PFSK-1 (cell line): Measurements from ENCODE around the gene ATP6V1G3.

Experiments
- POLR2AphosphoS5 ChIP-seq: IDR thresholded peaks from 2 replicates; pipeline ENCODE4 v1.6.1; 2012; ENCODE audit warnings: low read depth, mild to moderate bottlenecking, control low read depth, low read length, moderate library complexity
- SIN3A ChIP-seq: IDR thresholded peaks from 2 replicates; pipeline ENCODE4 v1.6.1; 2012; ENCODE audit warnings: mild to moderate bottlenecking, low read length, moderate library complexity, borderline replicate concordance; ENCODE audit not compliant: insufficient read depth
- TAF1 ChIP-seq: IDR thresholded peaks from 2 replicates; pipeline ENCODE4 v1.6.1; 2012; ENCODE audit warnings: low read length, control low read depth, borderline replicate concordance; ENCODE audit not compliant: insufficient read depth

GRCh38 chr1:198575292-198575691, 34.8 kb upstream of the ATP6V1G3 start:
- TF ChIP-seq SIN3A (no peak), POLR2AphosphoS5 (no peak), TAF1 (no peak)
